ENCODE results near the gene CCRL2. TPM values are rescaled to one million over a fixed set of nuclear protein-coding genes. Genes with fewer than 3 reads are reported as not detected.

CCRL2 gene
- total and polyA plus RNA-seq, 2 of the 8 experiments (the other 6 are each of a cell fraction or from before 2014, with no cell fraction given): not detected

- no peak for TF ChIP-seq CHD7 (IDR thresholded peaks at IDR 0.05; ENCODE audit: insufficient replicate concordance, low read length)
- no peak for TF ChIP-seq E2F6 (IDR thresholded peaks at IDR 0.05)
Measured at GRCh38 chr3:46399557-46399956, 7.5 kb upstream of the CCRL2 start (continued).

Data from H1 (cell line).